ENCODE measurements around the gene MRPL52. TPM values are rescaled to one million over a fixed set of nuclear protein-coding genes. Genes with fewer than 3 reads are reported as not detected.
A peak's percentile ranks its signal among the peaks of the same experiment; 100 is the strongest.
"Not testable (repeated sequence)": the region's sequence is repeated elsewhere in the genome, so short reads cannot be mapped to it uniquely, and the experiment has no call there.

The MRPL52 gene
- total RNA-seq, 1 donor from 2014 or later, result 16.7 TPM

DNA sequence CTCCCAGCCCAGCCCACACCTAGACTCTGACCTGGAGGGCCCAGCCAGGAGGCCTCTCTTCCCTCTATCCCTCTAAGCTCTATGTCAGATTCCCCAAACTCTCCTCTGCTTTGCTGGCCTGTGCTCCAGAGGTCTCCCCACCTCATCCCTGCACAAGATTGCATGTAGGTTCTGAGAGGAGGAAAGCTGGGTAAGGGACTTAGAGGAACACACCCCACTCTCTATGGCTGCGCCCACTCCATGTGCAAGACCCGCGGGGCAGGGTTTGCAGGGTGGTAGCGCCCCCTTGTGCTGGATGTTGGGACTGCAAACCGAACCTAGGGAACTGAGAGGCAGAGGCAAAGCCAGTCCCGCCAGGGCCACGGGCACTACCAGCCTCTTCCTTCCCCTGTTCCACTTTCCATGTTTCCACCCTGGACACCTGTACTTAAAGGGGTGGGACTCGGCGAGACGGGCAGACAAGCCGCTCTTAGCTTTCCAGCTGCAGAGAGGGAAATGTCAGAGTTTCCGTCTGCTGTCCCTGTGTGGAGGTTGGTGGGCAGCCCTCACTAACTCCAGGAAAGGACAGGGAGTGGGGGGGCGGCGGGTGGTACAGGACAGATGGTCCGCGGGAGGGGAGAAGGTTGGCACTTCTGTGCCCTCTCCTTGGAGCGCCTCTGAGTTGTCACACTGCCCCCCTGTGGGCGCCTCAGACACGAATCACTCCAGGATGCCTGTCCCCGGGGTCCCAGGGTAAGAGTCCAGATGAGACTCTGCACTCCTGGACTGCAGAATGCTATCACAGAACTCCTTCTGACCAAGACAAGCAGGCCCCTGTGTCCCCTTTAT, 23.5 kb downstream of the MRPL52 start:
- Histone ChIP-seq H3K27me3 (ENCODE audit: control insufficient read depth in 3 of 3, insufficient read depth in 3 of 3, low read length in 3 of 3) (no peaks in the 10 kb centered on the region), H3K4me1 (ENCODE audit: control insufficient read depth in 3 of 3, insufficient read depth in 3 of 3, low read length in 3 of 3) (peaks cover 41 to 48% (median 43%) of the 10 kb centered on the region in 3 donors), H3K27ac (ENCODE audit: low read depth, low read length) (no peak overlapping the region), H3K9me3 (ENCODE audit: control insufficient read depth in 3 of 3, low read length in 3 of 3) (no peaks in the 10 kb centered on the region), H3K4me3 (ENCODE audit: low read length in 3 of 3) (peak overlapping the region; percentile 75 to 78 (median 77)), H3K9ac (ENCODE audit: low read depth in 1 of 3, low read length in 3 of 3) (peak overlapping the region; percentile 71 to 83 (median 79)), H3K36me3 (ENCODE audit: control insufficient read depth in 3 of 3, insufficient read depth in 3 of 3, low read length in 3 of 3) (no peaks in the 10 kb centered on the region)

DNA sequence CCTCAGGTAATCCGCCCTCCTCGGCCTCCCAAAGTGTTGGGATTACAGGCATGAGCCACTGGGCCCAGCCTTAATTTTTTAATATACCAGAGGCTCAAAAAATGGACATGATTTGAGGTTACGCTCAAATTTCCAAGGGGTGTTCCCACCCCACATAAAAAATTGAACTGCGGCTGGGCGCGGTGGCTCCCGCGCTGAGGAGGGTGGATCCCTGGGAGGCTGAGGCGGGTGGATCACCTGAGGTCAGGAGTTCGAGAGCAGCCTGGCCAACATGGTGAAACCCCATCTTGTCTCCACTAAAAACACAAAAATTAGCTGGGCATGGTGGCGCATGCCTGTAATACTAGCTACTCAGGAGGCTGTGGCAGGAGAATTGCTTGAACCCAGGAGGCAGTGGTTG, 24.6 kb downstream of the MRPL52 start:
- H3K9me3 ChIP-seq (ENCODE audit: control insufficient read depth in 3 of 3, low read length in 3 of 3); H3K27ac ChIP-seq (ENCODE audit: low read depth, low read length); H3K27me3 ChIP-seq (ENCODE audit: control insufficient read depth in 3 of 3, insufficient read depth in 3 of 3, low read length in 3 of 3); H3K9ac ChIP-seq (ENCODE audit: low read depth in 1 of 3, low read length in 3 of 3); H3K4me3 ChIP-seq (ENCODE audit: low read length in 3 of 3); H3K36me3 ChIP-seq (ENCODE audit: control insufficient read depth in 3 of 3, insufficient read depth in 3 of 3, low read length in 3 of 3): not testable (repeated sequence)
- peaks cover 30 to 37% (median 32%) of the 10 kb centered on the region in 3 donors for H3K4me1 ChIP-seq (ENCODE audit: control insufficient read depth in 3 of 3, insufficient read depth in 3 of 3, low read length in 3 of 3)

DNA sequence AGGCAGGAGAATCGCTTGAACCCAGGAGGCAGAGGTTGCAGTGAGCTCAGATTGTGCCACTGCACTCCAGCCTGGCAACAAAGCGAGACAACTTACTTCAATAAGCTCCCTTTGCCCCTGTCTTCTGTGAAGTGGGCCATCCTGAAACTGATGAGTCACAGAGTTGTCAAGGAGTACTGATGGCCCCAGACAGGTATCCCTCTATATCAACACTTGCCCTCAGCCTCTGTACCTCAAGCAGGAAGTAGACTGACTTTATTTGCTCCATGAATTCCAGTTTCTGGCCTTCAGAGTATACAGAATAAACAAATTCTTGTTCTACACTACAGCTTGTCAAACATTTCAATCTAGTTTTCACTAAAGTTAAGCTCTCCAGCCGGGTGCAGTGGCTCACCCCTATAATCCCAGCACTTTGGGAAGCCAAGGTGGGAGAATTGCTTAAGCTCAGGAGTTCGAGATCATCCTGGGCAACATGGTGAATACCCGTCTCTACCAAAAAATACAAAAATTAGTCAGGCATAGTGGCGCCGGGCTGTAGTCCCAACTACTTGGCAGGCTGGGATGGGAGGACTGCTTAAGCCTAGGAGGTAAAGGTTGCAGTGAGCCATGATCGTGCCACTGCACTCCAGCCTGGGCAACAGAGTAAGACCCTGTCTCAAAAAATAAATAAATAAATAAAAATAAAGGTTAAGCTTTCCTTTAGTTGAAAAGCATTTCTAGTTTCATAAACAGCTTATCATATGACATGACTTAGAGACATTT, 25.5 kb downstream of the MRPL52 start:
- no peaks in the 10 kb centered on the region for H3K9me3 ChIP-seq (ENCODE audit: control insufficient read depth in 3 of 3, low read length in 3 of 3)
- no peaks in the 10 kb centered on the region for H3K36me3 ChIP-seq (ENCODE audit: control insufficient read depth in 3 of 3, insufficient read depth in 3 of 3, low read length in 3 of 3)
- peaks cover 21 to 28% (median 23%) of the 10 kb centered on the region in 3 donors for H3K4me1 ChIP-seq (ENCODE audit: control insufficient read depth in 3 of 3, insufficient read depth in 3 of 3, low read length in 3 of 3)
- no peaks in the 10 kb centered on the region for H3K27me3 ChIP-seq (ENCODE audit: control insufficient read depth in 3 of 3, insufficient read depth in 3 of 3, low read length in 3 of 3)
- no peak overlapping the region for H3K4me3 ChIP-seq (ENCODE audit: low read length in 3 of 3)
- no peak overlapping the region for H3K9ac ChIP-seq (ENCODE audit: low read depth in 1 of 3, low read length in 3 of 3)
- H3K27ac ChIP-seq (ENCODE audit: low read depth, low read length), result no peak overlapping the region

DNA sequence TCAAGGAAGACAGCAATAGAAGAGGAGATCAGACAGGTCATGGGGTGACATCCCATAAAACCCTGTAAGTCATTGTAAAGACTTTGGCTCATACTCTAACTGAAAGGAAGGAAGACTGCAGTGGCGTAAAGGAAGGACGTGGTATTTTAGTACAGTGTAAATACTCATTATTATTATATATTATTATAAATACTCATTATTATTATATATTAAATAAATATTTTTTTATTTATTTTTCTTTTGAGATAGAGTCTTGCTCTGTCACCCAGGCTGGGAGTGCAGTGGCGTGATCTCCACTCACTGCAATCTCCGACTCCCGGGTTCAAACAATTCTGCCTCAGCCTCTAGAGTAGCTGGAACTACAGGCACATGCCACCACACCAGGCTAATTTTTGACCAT, 26.7 kb downstream of the MRPL52 start:
- Histone ChIP-seq H3K27ac (ENCODE audit: low read depth, low read length) (no peak overlapping the region), H3K36me3 (ENCODE audit: control insufficient read depth in 3 of 3, insufficient read depth in 3 of 3, low read length in 3 of 3) (no peaks in the 10 kb centered on the region), H3K4me3 (ENCODE audit: low read length in 3 of 3) (no peak overlapping the region), H3K9me3 (ENCODE audit: control insufficient read depth in 3 of 3, low read length in 3 of 3) (no peaks in the 10 kb centered on the region), H3K27me3 (ENCODE audit: control insufficient read depth in 3 of 3, insufficient read depth in 3 of 3, low read length in 3 of 3) (no peaks in the 10 kb centered on the region), H3K4me1 (ENCODE audit: control insufficient read depth in 3 of 3, insufficient read depth in 3 of 3, low read length in 3 of 3) (peaks cover 11 to 16% (median 11%) of the 10 kb centered on the region in 3 donors), H3K9ac (ENCODE audit: low read depth in 1 of 3, low read length in 3 of 3) (no peak overlapping the region)

DNA sequence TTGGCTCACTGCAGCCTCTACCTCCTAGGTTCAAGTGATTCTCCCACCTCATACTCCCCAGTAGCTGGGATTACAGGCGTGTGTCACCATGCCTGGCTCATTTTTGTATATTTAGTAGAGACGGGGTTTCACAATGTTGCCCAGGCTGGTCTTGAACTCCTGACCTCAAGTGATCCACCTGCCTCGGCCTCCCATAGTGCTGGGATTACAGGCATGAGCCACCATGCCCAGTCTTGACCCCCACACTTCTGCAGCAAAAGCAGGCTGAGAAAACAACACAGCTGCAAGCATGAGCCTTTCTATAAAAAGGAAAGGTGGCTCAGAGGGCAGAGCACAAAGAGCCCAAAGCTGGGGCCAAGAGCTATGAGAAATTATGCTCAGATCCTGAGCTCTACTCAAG, 30.7 kb downstream of the MRPL52 start:
- not testable (repeated sequence) for H3K4me3 ChIP-seq (ENCODE audit: low read length in 3 of 3); H3K36me3 ChIP-seq (ENCODE audit: control insufficient read depth in 3 of 3, insufficient read depth in 3 of 3, low read length in 3 of 3); H3K9me3 ChIP-seq (ENCODE audit: control insufficient read depth in 3 of 3, low read length in 3 of 3); H3K27ac ChIP-seq (ENCODE audit: low read depth, low read length); H3K4me1 ChIP-seq (ENCODE audit: control insufficient read depth in 3 of 3, insufficient read depth in 3 of 3, low read length in 3 of 3); H3K9ac ChIP-seq (ENCODE audit: low read depth in 1 of 3, low read length in 3 of 3); H3K27me3 ChIP-seq (ENCODE audit: control insufficient read depth in 3 of 3, insufficient read depth in 3 of 3, low read length in 3 of 3)

DNA sequence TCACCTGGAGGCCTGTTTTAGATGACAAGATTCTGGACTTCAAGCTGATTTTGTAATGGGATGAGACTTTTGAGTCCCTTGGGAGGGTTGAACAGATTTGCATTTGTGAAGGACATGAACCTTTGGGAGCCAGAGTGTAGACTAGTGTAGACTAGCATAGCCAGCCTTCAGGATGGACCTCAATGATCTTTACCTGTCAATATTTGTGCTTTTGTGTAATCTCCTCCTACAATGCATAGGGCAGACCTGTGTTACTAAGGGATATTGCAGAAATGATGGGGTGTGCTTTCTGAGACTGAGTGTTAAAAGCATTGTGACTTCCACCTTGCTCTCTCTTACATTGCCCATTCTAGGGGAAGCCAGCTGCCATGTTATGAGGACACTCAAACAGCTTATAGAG, 32.0 kb downstream of the MRPL52 start:
- no peak overlapping the region for H3K27ac ChIP-seq (ENCODE audit: low read depth, low read length)
- no peaks in the 10 kb centered on the region for H3K27me3 ChIP-seq (ENCODE audit: control insufficient read depth in 3 of 3, insufficient read depth in 3 of 3, low read length in 3 of 3)
- H3K36me3 ChIP-seq (ENCODE audit: control insufficient read depth in 3 of 3, insufficient read depth in 3 of 3, low read length in 3 of 3), result no peaks in the 10 kb centered on the region
- no peak overlapping the region for H3K4me3 ChIP-seq (ENCODE audit: low read length in 3 of 3)
- H3K9me3 ChIP-seq (ENCODE audit: control insufficient read depth in 3 of 3, low read length in 3 of 3), result no peaks in the 10 kb centered on the region
- no peak overlapping the region for H3K9ac ChIP-seq (ENCODE audit: low read depth in 1 of 3, low read length in 3 of 3)
- H3K4me1 ChIP-seq (ENCODE audit: control insufficient read depth in 3 of 3, insufficient read depth in 3 of 3, low read length in 3 of 3), result no peaks in the 10 kb centered on the region

DNA sequence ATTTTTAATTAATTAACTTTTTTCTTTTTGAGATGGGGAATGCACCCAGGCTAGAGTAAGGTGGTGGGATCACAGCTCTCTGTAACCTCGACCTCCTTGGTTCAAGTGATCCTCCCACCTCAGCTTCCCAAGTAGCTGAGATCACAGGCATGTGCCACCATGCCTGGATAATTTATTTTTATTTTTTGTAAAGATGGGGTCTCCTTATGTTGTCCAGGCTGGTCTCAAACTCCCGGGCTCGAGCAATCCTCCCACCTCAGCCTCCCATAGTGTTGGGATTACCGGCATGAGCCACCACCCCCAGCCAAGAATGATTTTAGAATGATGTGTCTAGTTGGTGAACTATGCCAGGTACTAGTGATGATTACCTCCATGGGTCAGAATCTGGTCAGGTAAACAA, 35.3 kb downstream of the MRPL52 start:
- H3K9ac ChIP-seq (ENCODE audit: low read depth in 1 of 3, low read length in 3 of 3), result no peak overlapping the region
- H3K27ac ChIP-seq (ENCODE audit: low read depth, low read length), result no peak overlapping the region
- H3K36me3 ChIP-seq (ENCODE audit: control insufficient read depth in 3 of 3, insufficient read depth in 3 of 3, low read length in 3 of 3), result no peaks in the 10 kb centered on the region
- H3K4me3 ChIP-seq (ENCODE audit: low read length in 3 of 3), result no peak overlapping the region
- H3K9me3 ChIP-seq (ENCODE audit: control insufficient read depth in 3 of 3, low read length in 3 of 3), result no peaks in the 10 kb centered on the region
- H3K4me1 ChIP-seq (ENCODE audit: control insufficient read depth in 3 of 3, insufficient read depth in 3 of 3, low read length in 3 of 3), result no peaks in the 10 kb centered on the region
- H3K27me3 ChIP-seq (ENCODE audit: control insufficient read depth in 3 of 3, insufficient read depth in 3 of 3, low read length in 3 of 3), result no peaks in the 10 kb centered on the region

DNA sequence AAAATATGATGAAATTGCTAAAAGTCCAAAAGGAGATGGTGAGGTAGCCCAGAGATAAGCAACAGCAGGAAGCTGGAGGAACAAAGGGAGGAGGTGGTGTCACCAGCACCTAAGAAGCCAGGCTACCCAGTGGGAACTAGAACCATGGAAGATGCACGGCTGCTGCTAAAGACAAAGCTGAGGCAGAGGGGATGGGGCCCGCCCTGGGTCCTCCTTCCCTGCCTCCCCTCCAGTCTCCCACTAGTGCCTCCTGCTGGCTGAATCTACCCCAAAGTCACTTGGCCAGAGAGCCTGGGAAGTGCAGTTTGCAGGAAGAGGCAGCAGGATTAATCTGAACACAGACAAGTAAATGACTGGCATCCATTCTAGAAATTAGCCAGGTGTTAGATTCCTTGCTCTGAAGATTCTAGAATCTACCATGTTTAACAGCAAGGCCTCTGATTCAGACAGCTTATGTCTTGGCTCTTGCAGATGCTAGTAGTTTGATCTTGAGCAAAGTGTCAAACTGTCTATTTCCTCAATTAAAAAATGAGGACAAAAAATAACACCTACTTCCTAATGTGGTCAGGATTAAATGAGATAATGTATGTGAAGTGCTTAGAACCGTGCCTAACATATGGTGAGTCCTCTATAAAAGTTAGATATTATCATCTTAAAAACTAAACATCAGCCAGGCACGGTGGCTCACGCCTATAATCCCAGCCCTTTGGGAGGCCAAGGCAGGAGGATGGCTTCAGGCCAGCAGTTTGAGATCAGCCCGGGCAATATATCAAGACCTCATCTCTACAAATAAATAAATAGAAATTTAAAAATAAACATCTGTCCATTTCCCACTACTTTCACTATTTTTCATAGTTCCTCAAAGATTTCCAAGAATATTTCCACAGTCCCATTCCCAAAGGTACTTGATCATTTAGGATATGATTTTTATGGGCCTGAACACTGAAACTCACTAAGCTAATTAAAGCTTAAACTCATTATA, 36.0 kb downstream of the MRPL52 start:
- H3K9me3 ChIP-seq (ENCODE audit: control insufficient read depth in 3 of 3, low read length in 3 of 3), result no peaks in the 10 kb centered on the region
- H3K36me3 ChIP-seq (ENCODE audit: control insufficient read depth in 3 of 3, insufficient read depth in 3 of 3, low read length in 3 of 3), result no peaks in the 10 kb centered on the region
- no peak overlapping the region for H3K27ac ChIP-seq (ENCODE audit: low read depth, low read length)
- no peak overlapping the region for H3K4me3 ChIP-seq (ENCODE audit: low read length in 3 of 3)
- no peaks in the 10 kb centered on the region for H3K27me3 ChIP-seq (ENCODE audit: control insufficient read depth in 3 of 3, insufficient read depth in 3 of 3, low read length in 3 of 3)
- H3K4me1 ChIP-seq (ENCODE audit: control insufficient read depth in 3 of 3, insufficient read depth in 3 of 3, low read length in 3 of 3), result peaks cover 4 to 7% (median 5%) of the 10 kb centered on the region in 3 donors
- no peak overlapping the region for H3K9ac ChIP-seq (ENCODE audit: low read depth in 1 of 3, low read length in 3 of 3)

DNA sequence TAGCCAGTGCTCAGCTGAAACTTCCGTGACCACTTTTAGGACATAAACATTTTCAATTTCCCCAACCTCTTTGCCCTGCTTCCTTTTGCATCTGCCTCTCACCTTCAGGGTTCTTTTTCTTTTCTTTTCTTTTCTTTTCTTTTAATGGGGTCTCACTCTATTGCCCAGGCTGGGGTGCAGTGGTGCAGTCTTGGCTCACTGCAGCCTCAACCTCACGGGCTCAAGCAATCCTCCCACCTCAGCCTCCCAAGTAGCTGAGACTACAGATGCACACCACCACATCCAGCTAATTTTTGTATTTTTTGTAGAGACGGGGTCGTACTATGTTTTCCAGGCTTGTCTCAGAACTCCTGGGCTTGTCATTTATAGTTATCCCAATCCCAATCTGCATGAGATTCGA, 37.2 kb downstream of the MRPL52 start:
- no peak overlapping the region for H3K4me3 ChIP-seq (ENCODE audit: low read length in 3 of 3)
- H3K27ac ChIP-seq (ENCODE audit: low read depth, low read length), result no peak overlapping the region
- no peaks in the 10 kb centered on the region for H3K36me3 ChIP-seq (ENCODE audit: control insufficient read depth in 3 of 3, insufficient read depth in 3 of 3, low read length in 3 of 3)
- no peaks in the 10 kb centered on the region for H3K27me3 ChIP-seq (ENCODE audit: control insufficient read depth in 3 of 3, insufficient read depth in 3 of 3, low read length in 3 of 3)
- H3K4me1 ChIP-seq (ENCODE audit: control insufficient read depth in 3 of 3, insufficient read depth in 3 of 3, low read length in 3 of 3), result peaks cover 6 to 9% (median 8%) of the 10 kb centered on the region in 3 donors
- no peaks in the 10 kb centered on the region for H3K9me3 ChIP-seq (ENCODE audit: control insufficient read depth in 3 of 3, low read length in 3 of 3)
- H3K9ac ChIP-seq (ENCODE audit: low read depth in 1 of 3, low read length in 3 of 3), result no peak overlapping the region
